SK-N-SH (cell line): ENCODE data around the gene INHBE. TPM values are rescaled to one million over a fixed set of nuclear protein-coding genes. Genes with fewer than 3 reads are reported as not detected.
"Not testable (repeated sequence)": the region's sequence is repeated elsewhere in the genome, so short reads cannot be mapped to it uniquely, and the experiment has no call there.

ENCODE experiments used
- CTCF ChIA-PET: fragments of 300-600, 350-600 bp; formaldehyde crosslinking; extraction: SDS; loops from one replicate; lab custom pipeline; 2021; lab: Yijun Ruan, JAX
- POLR2A ChIA-PET: fragments of 350-600 bp; sonication (Branson Sonifier 250); formaldehyde crosslinking; extraction: SDS; loops from one replicate; lab custom pipeline; 2020; ENCODE audit warnings: antibody characterized with exemption, inconsistent platforms; lab: Yijun Ruan, JAX
- DNase-seq: peaks from one replicate; pipeline ENCODE4 v3.0.0; 2012
- H2AFZ ChIP-seq: fragments of 200-600 bp; sonication (generic); 2 replicates; pipeline ENCODE4 v1.8.1; 2016; ENCODE audit warnings: antibody characterized with exemption, mild to moderate bottlenecking, low read depth
- H3F3A ChIP-seq: fragments of 200-600 bp; sonication (generic); replicated peaks from 2 replicates; pipeline ENCODE3; 2016; ENCODE audit warnings: antibody characterized with exemption, mild to moderate bottlenecking; ENCODE audit not compliant: insufficient read depth
- H3K27ac ChIP-seq, 2 experiments: fragments of 200-500 bp in 1 of 2; fragments of 200-600 bp in 1 of 2; sonication (Bioruptor generic) in 1 of 2; sonication (generic), shearing (Covaris generic) in 1 of 2; 2 replicates each; pipeline versions ENCODE4 v1.5.1 to v1.6.1; 2014 to 2016; ENCODE audit warnings: low read depth in 2 of 2, inconsistent platforms in 1 of 2, low read length in 1 of 2, mild to moderate bottlenecking in 1 of 2, mixed read lengths in 1 of 2
- H3K27me3 ChIP-seq: fragments of 200-600 bp; sonication (generic), shearing (Covaris generic); 2 replicates; pipeline ENCODE4 v1.6.1; 2016; ENCODE audit warnings: mixed run types; ENCODE audit not compliant: insufficient read depth
- H3K36me3 ChIP-seq, 2 experiments: fragments of 200-500 bp in 1 of 2; fragments of 200-600 bp in 1 of 2; sonication (Bioruptor generic) in 1 of 2; sonication (generic) in 1 of 2; replicated peaks in 1 of 2; 2 replicates each; pipeline versions ENCODE3 to v1.5.1; 2014 to 2016; ENCODE audit warnings: low read length in 1 of 2, mild to moderate bottlenecking in 1 of 2; ENCODE audit not compliant: insufficient read depth in 2 of 2, control insufficient read depth in 1 of 2
- H3K4me1 ChIP-seq, 2 experiments: fragments of 200-500 bp in 1 of 2; fragments of 200-600 bp in 1 of 2; sonication (Bioruptor generic) in 1 of 2; sonication (generic), shearing (Covaris generic) in 1 of 2; 2 replicates each; pipeline versions ENCODE4 v1.5.1 to v1.6.1; 2014 to 2016; ENCODE audit warnings: low read depth in 1 of 2, low read length in 1 of 2, mixed run types in 1 of 2; ENCODE audit not compliant: insufficient read depth in 2 of 2, control insufficient read depth in 1 of 2
- H3K4me2 ChIP-seq: fragments of 200-600 bp; sonication (generic), shearing (Covaris generic); 2 replicates; pipeline ENCODE4 v1.6.1; 2017; ENCODE audit warnings: mixed run types
- H3K4me3 ChIP-seq, 2 experiments: fragments of 200-500 bp in 1 of 2; fragments of 200-600 bp in 1 of 2; sonication (Bioruptor generic) in 1 of 2; sonication (generic), shearing (Covaris generic) in 1 of 2; 2 replicates each; pipeline versions ENCODE4 v1.5.1 to v1.8.1; 2014 to 2016; ENCODE audit warnings: low read depth in 2 of 2, inconsistent platforms in 1 of 2, low read length in 1 of 2, mild to moderate bottlenecking in 1 of 2, mixed read lengths in 1 of 2, moderate library complexity in 1 of 2
- H3K79me2 ChIP-seq: fragments of 200-600 bp; sonication (generic); 2 replicates; pipeline ENCODE4 v1.8.1; 2017; ENCODE audit warnings: mild to moderate bottlenecking; ENCODE audit not compliant: insufficient read depth
- H3K9ac ChIP-seq: fragments of 200-600 bp; sonication (generic); 2 replicates; pipeline ENCODE4 v1.6.1; 2017; ENCODE audit warnings: mixed run types
- H3K9me2 ChIP-seq: fragments of 200-600 bp; sonication (generic); 2 replicates; pipeline ENCODE4 v1.6.1; 2017; ENCODE audit warnings: mixed run types
- H3K9me3 ChIP-seq: fragments of 200-600 bp; sonication (generic); 2 replicates; pipeline ENCODE4 v1.6.1; 2017; ENCODE audit warnings: mixed run types, mild to moderate bottlenecking, moderate library complexity
- H4K20me1 ChIP-seq: fragments of 200-600 bp; sonication (generic); 2 replicates; pipeline ENCODE4 v1.6.1; 2017; ENCODE audit warnings: mild to moderate bottlenecking, mixed run types; ENCODE audit not compliant: insufficient read depth
- EP300 ChIP-seq, 2 experiments: IDR thresholded peaks; 2 replicates each; pipeline versions ENCODE4 v1.4.0 to v1.6.1; 2012; ENCODE audit warnings: borderline replicate concordance in 1 of 2, low read depth in 1 of 2, low read length in 1 of 2
- FOSL2 ChIP-seq: IDR thresholded peaks from 2 replicates; pipeline ENCODE4 v1.4.0; 2012; ENCODE audit warnings: low read depth, mild to moderate bottlenecking, moderate library complexity, borderline replicate concordance
- NFIC ChIP-seq: IDR thresholded peaks from 2 replicates; pipeline ENCODE4 v1.4.0; 2012; ENCODE audit warnings: borderline replicate concordance
- POLR2AphosphoS5 ChIP-seq: IDR thresholded peaks from 2 replicates; pipeline ENCODE4 v1.6.1; 2012; ENCODE audit warnings: low read depth, low read length
- REST ChIP-seq: IDR thresholded peaks from 2 replicates; pipeline ENCODE4 v1.6.1; 2012; ENCODE audit warnings: mild to moderate bottlenecking, low read depth, low read length, moderate library complexity
- RFX5 ChIP-seq: IDR thresholded peaks from 2 replicates; pipeline ENCODE4 v1.6.1; 2012; ENCODE audit warnings: mild to moderate bottlenecking, improper control_type of control experiment, low read length
- YY1 ChIP-seq: IDR thresholded peaks from 2 replicates; pipeline ENCODE4 v1.4.0; 2012; ENCODE audit warnings: low read depth, mild to moderate bottlenecking
- WGBS: methylation state at CpG from one replicate; pipeline ENCODE4 v1.1.6; 2017; ENCODE audit warnings: low lambda C conversion rate; 5-methylcytosine and 5-hydroxymethylcytosine counted together
- polyA plus RNA-seq, 3 experiments: library from polyadenylated mRNA; depleted of rRNA; stranded (reverse); fragments of >200 nt; gene quantifications; 2 replicates each; pipeline ENCODE4 v1.2.3, GENCODE V29; 2012
- small RNA-seq, 7 experiments: library from RNA; depleted of rRNA; stranded (forward); fragments of <200 nt; gene quantifications; one replicate each; pipeline ENCODE3, GENCODE V24; 2012
- TF ChIP-seq, protein P1 (sequence below): IDR thresholded peaks from 2 replicates; pipeline ENCODE4 v1.4.0; 2012; ENCODE audit warnings: low read depth
- TF ChIP-seq, protein P2 (sequence below): IDR thresholded peaks from 2 replicates; pipeline ENCODE4; 2012

INHBE gene
- polyA plus RNA-seq, 1 of the 3 experiments (the other 2 are of a cell fraction): 0.03 TPM

GRCh38 chr12:57500213-57500612, 45.1 kb downstream of the INHBE start (continued):
- no peak for TF ChIP-seq REST
- no peak for TF ChIP-seq NFIC
- TF ChIP-seq, protein P1, sequence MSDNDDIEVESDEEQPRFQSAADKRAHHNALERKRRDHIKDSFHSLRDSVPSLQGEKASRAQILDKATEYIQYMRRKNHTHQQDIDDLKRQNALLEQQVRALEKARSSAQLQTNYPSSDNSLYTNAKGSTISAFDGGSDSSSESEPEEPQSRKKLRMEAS: no peak
- TF ChIP-seq, protein P2, sequence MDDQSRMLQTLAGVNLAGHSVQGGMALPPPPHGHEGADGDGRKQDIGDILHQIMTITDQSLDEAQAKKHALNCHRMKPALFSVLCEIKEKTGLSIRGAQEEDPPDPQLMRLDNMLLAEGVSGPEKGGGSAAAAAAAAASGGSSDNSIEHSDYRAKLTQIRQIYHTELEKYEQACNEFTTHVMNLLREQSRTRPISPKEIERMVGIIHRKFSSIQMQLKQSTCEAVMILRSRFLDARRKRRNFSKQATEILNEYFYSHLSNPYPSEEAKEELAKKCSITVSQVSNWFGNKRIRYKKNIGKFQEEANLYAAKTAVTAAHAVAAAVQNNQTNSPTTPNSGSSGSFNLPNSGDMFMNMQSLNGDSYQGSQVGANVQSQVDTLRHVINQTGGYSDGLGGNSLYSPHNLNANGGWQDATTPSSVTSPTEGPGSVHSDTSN: no peak
- no peak for TF ChIP-seq FOSL2
- no peak for TF ChIP-seq YY1
- TF ChIP-seq EP300 (IDR thresholded peaks at IDR 0.05; ENCODE audit: borderline replicate concordance in 1 of 2, low read depth in 1 of 2, low read length in 1 of 2): no peak
- TF ChIP-seq RFX5: no peak
- no peak for TF ChIP-seq POLR2AphosphoS5

DNA sequence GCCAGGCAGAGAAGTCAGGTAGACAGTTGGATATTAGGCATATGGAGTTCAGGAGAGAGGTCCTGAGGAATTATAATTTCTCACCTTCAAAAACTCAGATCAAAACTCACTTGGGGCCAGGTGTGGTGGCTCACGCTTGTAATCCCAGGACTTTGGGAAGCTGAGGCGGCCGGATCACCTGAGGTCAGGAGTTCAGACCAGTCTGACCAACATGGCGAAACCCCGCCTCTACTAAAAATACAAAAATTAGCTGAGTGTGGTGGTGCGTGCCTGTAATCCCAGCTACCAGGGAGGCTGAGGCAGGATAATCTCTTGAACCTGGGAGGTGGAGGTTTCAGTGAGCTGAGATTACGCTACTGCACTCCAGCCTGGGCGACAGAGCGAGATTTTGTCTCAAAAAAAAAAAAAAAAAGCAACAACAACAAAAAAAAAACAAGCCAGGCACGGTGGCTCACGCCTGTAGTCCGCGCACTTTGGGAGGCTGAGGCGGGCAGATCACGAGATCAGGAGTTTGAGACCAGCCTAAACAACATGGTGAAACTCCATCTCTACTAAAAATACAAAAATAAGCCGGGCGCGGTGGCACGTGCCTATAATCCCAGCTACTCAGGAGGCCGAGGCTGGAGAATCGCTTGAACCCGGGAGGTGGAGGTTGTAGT, 47.3 kb downstream of the INHBE start:
- H3K9ac ChIP-seq, H3K4me1 ChIP-seq, H3K9me3 ChIP-seq, H3K9me2 ChIP-seq, H3K79me2 ChIP-seq, H3K27me3 ChIP-seq, H3K4me2 ChIP-seq, H4K20me1 ChIP-seq, DNase-seq, H3F3A ChIP-seq, H3K4me3 ChIP-seq, H2AFZ ChIP-seq, H3K27ac ChIP-seq: not testable (repeated sequence)
- H3K36me3 ChIP-seq: peaks cover 48 to 82% of the 10 kb centered on the region in 2 experiments
- ChIA-PET CTCF (interaction anchor here (1.2 to 2.2 kb wide), 3 partner anchors 10 to 44 kb away, joined by 3 to 7 read pairs (median 4); no protein-coding TSS in a partner anchor), POLR2A (interaction anchor here (1.3 to 2.9 kb wide), 5 partner anchors 10 to 18 kb away, joined by 3 to 10 read pairs (median 5); partner anchors contain the start of gene DDIT3)
- 97% methylated on average over 22 of the region's 22 CpGs for WGBS

- H3K4me2 ChIP-seq, H3K4me1 ChIP-seq, H3K9me2 ChIP-seq, H3F3A ChIP-seq, H3K9ac ChIP-seq, H2AFZ ChIP-seq, H3K27me3 ChIP-seq, H3K9me3 ChIP-seq, H4K20me1 ChIP-seq, H3K79me2 ChIP-seq, POLR2A ChIA-PET, H3K27ac ChIP-seq, H3K4me3 ChIP-seq, DNase-seq, CTCF ChIA-PET: not testable (repeated sequence)
- 95% methylated on average over 4 of the region's 4 CpGs for WGBS
- H3K36me3 ChIP-seq: peaks cover 33 to 55% of the 10 kb centered on the region in 2 experiments
Observed at GRCh38 chr12:57506541-57506940, 51.4 kb downstream of the INHBE start.

Small RNA genes lying within 50 kb of the gene (small RNA-seq; reads per million reads assigned to genes)
- 0 reads per million in 7 experiments for gene RNU6-879P

Other genes starting within 250 kb of the INHBE start
- gene NXPH4, start 238.5 kb upstream of the INHBE start, polyA plus RNA-seq (2012; rRNA removed): 0.18 and 0.31 TPM in 2 replicates
- 181 and 204 TPM in 2 replicates for gene SHMT2, start 225.6 kb upstream of the INHBE start, polyA plus RNA-seq (2012; rRNA removed)
- gene STAC3, start 204.1 kb upstream of the INHBE start, polyA plus RNA-seq (2012; rRNA removed): 0.63 and 0.76 TPM in 2 replicates
- gene R3HDM2, start 24.3 kb upstream of the INHBE start, polyA plus RNA-seq (2012; rRNA removed): 16.3 and 23.1 TPM in 2 replicates
- 0.08 and 0.10 TPM in 2 replicates for gene INHBC, start 20.5 kb upstream of the INHBE start, polyA plus RNA-seq (2012; rRNA removed)
- 0.67 and 0.90 TPM in 2 replicates for gene GLI1, start 4.5 kb downstream of the INHBE start, polyA plus RNA-seq (2012; rRNA removed)
- 0.66 and 1.0 TPM in 2 replicates for gene ARHGAP9, start 24.6 kb downstream of the INHBE start, polyA plus RNA-seq (2012; rRNA removed)
- 158 and 193 TPM in 2 replicates for gene MARS1, start 32.8 kb downstream of the INHBE start, polyA plus RNA-seq (2012; rRNA removed)
- gene DDIT3, start 65.2 kb downstream of the INHBE start, polyA plus RNA-seq (2012; rRNA removed): 26.3 and 36.5 TPM in 2 replicates
- gene MBD6, start 67.5 kb downstream of the INHBE start, polyA plus RNA-seq (2012; rRNA removed): 3.6 and 8.6 TPM in 2 replicates
- 122 and 139 TPM in 2 replicates for gene DCTN2, start 91.9 kb downstream of the INHBE start, polyA plus RNA-seq (2012; rRNA removed)
- gene KIF5A, start 94.7 kb downstream of the INHBE start, polyA plus RNA-seq (2012; rRNA removed): 6.2 and 8.9 TPM in 2 replicates
- gene PIP4K2C, start 135.9 kb downstream of the INHBE start, polyA plus RNA-seq (2012; rRNA removed): 34.2 and 40.1 TPM in 2 replicates
- gene DTX3, start 149.5 kb downstream of the INHBE start, polyA plus RNA-seq (2012; rRNA removed): 61.2 and 62.6 TPM in 2 replicates
- gene ARHGEF25, start 156.1 kb downstream of the INHBE start, polyA plus RNA-seq (2012; rRNA removed): 48.1 and 51.6 TPM in 2 replicates
- 5.2 and 5.3 TPM in 2 replicates for gene B4GALNT1, start 177.9 kb downstream of the INHBE start, polyA plus RNA-seq (2012; rRNA removed)
- 280 and 362 TPM in 2 replicates for gene OS9, start 238.8 kb downstream of the INHBE start, polyA plus RNA-seq (2012; rRNA removed)